Stimulated activated CD8-positive, alpha-beta memory T cell treated with anti-CD3 and anti-CD28 coated beads, Interleukin-2, amount 100 ng/mL, for 1 hour (primary cell): ENCODE data around the gene INO80.
A peak's percentile ranks its signal among the peaks of the same experiment; 100 is the strongest.
"Not testable (repeated sequence)": the region's sequence is repeated elsewhere in the genome, so short reads cannot be mapped to it uniquely, and the experiment has no call there.

Experiments used
- DNase-seq, 2 donors: peaks; one replicate each; pipeline ENCODE4 v3.0.0-alpha.2; 2020; ENCODE audit warnings: low read depth in 2 of 2

INO80 gene

DNA sequence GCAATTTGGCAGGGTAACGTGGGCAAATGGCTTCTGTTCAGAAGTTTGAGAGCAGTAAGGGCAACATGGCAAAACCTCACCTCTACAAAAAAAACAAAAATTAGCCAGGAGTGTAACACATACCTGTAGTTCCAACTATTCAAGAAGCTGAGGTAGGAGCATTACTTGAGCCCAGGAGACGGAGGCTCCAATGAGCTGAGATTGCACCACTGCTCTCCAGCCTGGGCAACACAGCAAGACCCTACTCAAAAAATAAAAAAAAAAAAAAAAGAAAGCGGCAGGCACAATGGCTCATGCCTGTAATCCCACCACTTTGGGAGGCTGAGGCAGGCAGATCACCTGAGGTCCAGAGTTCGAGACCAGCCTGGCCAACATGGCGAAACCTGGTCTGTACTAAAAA, 5.9 kb upstream of the INO80 start:
- no peak for DNase-seq

DNA sequence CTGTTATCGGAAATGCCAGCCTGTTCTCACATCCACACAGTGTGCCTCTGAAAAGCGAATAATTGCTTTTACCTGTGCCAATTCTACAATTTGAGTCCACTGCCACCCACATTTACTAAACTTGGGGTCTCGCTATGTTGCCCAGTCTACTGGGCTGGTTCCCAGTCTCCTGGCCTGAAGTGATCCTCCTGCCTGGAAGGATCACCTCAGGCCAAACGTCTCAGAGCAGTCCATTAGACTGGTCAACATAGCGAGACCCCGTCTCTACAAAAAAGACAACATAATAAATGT, 827 bp upstream of the INO80 start:
- DNase-seq: no peak

DNA sequence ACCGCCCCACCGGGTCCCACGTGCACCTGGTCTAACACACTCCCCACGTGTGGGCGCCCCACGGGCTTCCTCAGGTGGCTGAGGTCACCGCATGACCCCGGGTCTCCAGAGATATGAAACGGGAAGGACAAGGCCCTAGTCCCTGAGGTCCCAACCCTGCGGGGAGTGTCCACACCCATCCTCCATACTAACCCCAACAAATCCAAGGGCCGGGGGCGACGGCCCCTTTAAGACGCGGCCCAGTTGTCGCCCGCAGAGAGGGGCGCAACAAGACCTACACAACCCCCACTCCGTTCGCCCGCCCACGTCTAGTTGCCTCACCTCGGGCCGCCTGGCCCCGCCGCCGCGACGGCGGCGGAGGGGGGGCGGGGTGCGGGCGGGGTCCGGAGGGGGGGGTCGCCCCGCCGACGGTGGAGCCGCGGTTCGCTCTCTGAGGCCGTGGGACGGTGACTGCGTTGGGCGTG, 396 bp downstream of the INO80 start:
- no peak for DNase-seq

DNA sequence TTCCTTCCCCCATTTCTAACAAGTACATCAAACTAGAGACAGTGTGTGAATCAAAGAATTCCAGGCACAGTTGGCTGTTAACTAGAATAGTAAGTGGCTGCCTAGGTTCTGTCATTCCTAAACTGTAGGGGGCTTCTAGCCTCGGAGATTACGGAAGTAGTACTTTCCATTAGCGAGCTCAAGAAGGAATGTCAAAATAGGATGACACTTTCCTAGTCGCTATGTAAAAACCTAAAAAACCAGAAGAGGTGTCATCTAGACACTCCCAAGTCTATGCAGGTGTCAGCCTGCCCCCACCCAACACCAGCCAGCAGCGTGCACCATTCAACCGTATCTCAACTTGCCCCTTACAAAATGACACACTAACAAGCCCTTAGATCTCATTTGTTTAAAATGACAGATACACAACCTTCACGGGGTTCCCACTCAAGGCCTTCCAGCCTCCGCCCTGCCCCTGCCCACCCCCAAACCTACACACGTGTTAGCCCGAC, 874 bp downstream of the INO80 start:
- DNase-seq: peak; percentile 34 to 46

DNA sequence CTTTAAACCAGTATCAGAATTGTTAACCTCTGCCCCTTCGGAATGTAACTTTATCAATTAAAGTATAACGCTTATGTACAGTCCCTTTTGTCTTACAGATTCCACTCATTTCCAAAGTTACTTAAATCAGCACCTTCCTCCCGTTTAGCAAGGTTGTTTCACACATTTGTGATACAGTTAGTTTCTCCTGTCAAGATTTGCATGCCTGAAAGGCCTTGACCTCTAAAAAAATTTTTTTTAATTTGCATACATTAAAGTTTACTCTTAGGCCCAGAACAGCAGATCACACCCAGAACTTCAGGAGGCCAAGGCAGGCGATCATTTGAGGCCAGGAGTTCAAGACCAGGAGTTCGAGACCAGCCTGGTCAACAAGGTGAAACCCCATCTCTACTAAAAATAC, 9.1 kb downstream of the INO80 start:
- DNase-seq: no peak

DNA sequence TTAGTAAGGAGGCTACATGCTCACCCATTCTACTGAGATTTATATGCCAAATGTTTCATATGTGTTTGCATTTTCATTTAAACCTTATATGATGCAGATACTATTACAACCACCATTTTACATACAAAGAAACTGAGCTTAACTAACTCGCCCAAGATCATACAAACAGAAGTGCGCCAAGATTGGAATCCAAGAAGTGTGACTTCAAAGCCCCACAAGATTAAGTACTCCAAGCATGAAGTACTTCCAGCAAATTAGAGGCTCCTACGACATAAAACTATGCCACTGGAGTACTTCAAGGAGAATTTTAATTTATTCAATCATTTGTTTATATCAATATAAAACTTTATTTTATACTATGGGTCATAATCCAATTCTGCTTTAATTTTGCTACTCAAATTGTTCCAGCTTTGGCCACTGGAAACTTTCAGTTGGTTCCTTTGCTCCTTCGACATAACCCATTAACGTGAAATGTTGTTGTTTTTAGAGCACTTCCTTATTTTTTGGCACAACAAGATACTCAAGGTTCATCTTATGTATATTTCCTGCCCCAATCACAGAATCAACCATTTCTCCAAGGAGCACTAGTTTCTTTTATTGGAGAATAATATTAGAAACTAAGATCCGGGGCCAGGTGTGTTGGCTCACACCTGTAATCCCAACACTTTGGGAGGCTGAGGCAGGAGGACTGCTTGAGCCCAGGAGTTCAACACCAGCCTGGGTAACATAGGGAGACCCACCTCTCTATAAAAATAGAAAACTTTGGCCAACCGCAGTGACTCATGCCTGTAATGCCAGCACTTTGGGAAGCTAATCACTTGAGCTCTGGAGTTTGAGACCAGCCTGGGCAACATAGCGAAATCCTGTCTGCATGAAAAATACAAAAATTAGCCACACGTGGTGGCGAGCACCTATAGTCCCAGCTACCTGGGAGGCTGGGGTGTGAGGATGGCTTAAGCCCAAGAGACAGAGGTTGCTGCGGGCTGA, 10.4 kb downstream of the INO80 start:
- no peak for DNase-seq

DNA sequence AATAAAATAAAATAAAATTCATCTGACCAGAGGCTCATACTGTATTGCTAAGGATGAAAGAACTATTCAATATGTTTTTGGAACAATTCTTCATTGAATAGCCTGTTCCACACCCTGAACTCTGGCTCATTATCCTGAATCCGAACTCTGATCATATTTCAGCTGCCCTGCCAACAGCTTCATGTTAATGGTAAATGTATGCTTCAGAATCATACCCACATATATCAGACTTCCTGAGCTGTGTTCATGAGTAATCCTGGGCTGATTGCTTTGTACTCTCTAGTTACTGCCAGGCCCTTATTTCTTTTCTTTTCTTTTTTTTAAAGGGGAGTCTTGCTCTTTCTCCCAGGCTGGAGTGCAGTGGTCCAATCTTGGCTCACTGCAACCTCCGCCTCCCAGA, 11.8 kb downstream of the INO80 start:
- DNase-seq: no peak

DNA sequence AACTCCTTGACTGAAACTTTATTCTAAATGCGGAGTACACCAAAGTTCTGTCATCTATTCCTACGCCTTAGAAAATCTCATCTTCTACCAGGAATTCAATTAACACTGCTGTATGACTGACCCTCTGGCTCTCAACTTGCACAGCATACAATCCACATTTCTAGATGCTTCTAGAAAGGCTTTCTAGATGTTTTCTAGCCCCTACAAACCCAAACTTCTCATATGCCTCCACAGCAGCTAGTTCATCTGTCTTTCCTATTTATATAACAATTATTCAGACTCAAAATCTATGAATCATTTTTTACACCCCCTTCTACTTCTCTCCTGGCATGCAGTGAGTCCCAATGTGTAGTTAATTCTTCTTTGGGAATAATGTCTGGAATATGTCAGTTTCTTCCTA, 13.2 kb downstream of the INO80 start:
- DNase-seq: no peak

DNA sequence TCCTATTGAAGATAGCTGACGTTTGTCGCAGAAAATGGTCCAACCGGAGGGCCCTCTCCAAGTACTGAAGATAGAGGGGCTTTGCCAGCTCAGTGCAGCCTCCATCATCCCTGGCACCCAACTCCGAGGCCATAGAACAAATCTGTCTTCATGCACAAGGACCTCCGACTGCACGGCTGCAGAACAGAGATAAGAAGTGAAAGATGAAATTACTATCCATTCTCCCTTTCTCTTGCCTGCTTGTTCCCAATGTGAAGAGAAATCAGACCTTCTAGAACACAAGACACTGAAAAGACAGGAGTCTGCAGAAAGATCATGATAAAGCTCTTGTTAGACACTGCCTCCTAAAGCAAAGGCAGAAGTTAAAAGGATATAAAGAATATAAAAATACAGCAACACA, 19.9 kb downstream of the INO80 start:
- DNase-seq: no peak

DNA sequence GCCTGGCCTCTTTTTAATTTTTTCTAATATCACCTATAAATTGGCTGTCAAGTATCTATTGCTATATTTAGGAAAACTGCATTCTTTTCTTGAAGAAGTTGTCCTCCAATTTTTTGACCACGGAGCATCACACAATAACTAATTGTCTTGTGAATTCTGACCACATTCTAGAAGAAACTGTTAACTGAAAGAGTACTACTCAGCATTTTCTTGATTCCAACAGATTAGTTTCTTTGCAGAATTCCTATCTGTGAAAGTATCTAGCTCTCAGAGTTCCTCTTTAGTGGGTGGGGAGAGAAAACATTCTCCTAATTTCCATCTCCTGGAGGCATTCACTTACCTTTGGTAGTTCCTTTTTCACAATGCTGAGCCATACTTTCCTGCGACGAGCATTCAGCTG, 31.1 kb downstream of the INO80 start:
- DNase-seq: no peak

DNA sequence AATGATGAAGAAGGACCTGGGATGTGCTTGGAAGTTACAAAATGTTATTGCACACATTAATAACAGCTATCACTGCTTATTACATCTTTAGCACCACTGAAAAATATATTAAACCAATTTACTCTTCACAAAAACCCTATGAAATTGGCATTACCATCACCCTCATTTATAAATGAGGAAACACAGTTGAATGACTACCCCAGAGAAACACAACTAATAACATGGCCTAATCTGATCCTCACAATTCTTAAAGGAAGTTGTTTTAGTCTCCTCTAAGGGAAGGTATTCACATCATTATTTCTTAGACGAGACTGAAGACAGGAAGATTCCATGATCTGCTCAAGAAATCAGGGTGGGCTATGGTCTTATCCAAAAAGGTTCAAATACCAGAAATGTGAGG, 35.9 kb downstream of the INO80 start:
- no peak for DNase-seq

DNA sequence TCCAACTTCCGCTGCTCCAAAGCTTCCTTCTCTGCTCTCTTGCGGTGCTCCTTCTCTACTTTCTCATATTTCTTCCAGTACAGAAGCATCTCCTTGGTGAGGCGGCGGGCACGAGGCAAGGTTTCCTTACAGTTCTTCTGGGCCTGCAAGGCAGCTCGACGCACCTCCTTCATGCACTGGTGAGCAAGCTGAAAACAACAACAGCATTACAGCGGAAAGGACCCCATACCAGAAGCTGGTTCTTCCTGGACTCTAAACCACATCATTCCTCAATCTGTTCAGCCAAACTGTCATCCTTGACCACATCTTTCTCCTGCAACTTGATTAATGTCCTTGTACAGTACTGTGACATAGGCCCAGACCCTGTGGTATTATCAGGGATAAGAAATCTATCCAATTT, 36.4 kb downstream of the INO80 start:
- no peak for DNase-seq

DNA sequence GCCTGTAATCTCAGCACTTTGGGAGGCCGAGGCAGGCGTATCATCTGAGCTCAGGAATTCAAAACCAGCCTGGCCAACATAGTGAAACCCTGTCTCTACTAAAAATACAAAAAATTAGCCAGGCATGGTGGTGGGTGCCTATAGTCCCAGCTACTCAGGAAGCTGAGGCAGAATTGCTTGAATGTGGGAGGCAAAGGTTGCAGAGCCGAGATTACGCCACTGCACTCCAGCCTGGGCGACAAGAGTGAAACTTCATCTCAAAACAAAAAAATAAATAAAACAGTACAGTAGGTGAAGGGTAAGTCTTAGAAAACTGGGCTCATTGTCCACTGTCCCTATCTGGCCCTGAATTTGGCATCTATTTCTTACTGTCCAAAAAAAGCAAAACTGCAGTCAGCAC, 37.2 kb downstream of the INO80 start:
- DNase-seq: not testable (repeated sequence)

DNA sequence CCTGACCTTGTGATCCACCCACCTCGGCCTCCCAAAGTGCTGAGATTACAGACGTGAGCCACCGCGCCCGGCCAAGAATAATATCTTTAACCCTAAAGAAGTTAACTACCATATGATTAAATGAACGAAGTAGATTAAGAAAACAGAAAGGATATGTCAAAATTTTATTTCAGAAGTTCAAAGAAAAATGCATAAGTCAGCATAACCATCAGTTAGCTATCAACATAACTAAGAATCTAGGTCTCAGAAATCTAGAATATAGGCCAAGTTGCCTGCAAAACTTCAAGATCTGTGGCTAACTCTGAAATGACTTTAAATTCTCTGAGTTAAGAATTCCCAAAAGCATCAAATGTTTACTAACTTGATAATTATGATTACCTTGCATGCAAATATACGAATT, 38.0 kb downstream of the INO80 start:
- no peak for DNase-seq

DNA sequence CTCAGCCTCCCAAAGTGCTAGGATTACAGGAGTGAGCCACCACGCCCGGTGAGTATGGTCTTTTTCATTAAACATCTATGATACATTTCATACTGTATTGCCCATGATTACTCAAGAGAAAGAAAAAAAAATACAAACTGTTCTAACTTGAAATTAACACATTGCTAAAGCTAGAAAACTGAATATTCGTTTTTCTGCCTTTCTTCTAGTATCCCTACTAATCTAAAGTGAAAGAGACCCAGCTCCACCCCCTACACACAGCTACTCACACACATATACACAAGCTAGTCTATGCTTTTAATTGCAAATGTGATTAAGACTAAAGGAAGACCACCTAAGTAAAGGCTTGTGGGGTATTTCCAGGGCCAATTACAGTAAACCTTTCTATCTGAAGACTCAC, 43.1 kb downstream of the INO80 start:
- DNase-seq: no peak

DNA sequence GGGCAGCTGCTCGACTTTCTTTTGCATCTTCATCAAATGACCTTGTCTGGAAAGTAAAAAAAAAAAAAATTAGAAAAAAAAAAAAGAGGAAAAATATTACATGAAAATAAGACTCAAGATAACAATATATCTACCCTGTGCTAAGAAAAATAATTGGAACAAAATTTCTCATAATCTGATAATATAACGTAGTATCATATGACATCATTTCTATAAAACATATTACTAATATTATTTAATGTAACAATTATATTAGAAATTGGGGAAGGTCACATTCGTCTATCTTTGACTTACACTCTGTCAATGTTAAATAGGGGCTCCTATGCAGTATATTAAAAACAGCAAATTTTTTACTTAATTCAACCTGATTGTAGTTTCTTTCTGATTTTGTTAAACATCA, 44.1 kb downstream of the INO80 start:
- DNase-seq: no peak

DNA sequence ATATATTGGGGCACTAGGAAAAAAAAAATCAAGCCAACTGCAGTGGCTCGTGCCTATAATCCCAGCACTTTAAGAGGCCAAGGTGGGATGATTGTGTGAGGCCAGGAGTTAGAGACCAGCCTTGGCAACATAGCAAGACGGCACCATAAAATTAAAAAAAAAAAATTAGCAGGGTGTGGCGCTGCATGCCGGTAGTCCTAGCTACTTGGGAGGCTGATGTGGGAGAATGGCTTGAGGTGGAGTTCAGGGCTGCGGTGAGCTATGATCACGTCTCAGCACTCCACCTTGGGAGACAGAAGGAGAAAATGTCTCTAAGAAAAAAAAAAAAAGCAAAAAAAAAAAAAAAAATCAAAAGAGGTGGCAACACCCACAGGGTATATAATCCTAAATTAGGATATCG, 49.6 kb downstream of the INO80 start:
- DNase-seq: no peak

DNA sequence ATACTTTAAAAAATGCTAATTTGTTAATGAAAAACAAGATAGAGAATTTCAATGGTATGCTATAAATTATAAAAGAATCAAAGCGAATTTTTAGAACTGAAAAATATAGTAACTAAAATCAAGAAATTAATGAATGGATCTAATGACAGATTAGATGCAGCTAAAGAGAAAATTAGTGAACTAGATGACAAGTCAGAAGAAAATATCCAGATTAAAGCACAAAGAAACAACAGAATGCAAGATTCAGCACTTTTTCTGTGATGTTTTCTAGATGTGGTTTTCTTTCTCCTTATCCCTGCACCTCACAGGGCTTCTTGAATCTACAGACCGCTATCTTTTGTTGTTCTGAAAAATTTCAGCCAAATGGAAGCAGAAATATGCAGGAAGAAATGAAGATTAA, 54.4 kb downstream of the INO80 start:
- no peak for DNase-seq

DNA sequence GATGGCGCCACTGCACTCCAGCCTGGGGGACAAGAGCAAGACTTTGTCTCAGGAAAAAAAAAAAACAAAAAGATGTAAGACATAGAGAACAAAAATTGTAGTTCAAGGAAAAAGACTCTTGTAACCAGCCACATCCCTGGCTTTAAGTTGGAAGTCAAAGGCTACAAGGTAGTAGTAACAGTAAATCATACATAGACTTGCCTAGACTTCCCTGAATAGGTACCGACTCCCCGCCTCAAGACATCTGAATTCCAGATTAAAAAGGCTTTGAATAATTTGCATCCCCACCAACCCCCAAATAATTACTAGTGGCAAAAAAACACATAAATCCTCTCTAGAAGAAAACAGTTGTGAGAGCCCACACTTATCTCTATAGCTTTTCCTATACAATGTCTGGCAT, 55.6 kb downstream of the INO80 start:
- no peak for DNase-seq

DNA sequence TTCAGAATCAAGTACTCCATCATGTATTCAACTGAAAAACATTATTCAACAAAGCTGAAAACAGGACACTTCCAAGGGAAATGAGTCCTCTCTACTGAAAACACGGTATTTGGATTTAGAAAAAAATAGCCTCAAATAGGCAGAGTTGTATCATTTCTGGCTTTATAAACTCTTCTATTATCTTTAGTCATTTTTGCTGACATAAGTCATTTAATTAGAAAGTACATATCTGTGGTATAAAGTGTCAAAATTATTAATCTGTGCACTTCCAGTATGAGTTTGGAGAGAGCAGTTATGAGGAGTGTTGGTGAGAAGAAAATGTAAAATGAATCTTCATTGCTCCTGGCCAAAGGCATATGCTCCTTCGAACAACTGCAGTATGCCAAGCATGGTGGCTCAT, 59.3 kb downstream of the INO80 start:
- DNase-seq: no peak

DNA sequence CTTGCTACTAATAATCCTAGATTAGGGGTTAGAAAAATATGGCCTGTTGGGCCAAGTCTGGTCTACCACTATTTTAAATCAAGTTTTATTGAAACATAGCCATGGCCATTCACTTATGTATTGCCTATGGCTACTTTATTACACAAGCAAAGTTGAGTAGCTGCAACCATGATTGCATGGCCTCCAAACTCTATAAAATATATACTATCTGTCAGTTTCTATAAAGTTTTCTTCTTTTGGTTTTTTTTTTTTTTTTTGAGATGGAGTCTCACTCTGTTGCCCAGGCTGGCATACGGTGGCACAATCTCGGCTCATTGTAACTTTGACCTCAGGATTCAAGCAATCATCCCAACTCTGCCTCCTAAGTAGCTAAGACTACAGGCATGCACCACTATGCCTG, 60.4 kb downstream of the INO80 start:
- DNase-seq: no peak

DNA sequence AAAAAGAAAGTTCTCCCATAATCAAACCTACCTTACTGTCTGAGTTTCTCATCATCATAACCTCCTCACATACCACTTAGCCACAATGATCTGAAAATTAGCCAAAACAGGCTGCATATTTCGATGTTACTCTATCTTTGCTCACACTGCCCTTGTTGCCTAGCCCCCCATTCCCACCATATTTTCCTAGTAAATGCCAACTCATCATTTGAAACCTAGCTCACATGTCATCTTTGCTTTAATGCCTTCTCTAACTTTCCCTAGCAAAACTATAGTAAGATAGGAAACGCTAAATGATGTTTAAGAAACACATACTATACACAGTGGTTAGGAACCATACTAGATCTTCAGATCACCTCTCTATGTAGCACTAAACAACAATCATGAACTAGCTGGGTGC, 64.9 kb downstream of the INO80 start:
- no peak for DNase-seq

DNA sequence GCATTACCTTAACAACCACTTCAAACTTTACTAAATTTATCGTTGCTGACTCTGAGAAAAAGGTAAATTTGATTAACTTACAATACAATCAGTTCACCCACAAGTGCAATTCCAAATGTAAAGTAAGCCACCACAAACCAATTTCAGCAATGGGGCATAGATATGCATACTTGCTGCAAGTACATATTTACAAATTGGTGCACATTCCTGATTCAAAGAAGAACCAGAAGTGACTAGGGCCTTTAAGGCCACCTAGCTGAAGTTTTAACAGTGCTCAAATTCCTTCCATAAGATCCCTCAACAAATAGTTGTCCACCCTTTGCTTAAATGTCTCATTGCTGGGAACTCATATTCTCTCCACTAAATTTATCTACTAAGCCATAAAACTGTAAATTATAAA, 67.2 kb downstream of the INO80 start:
- no peak for DNase-seq

DNA sequence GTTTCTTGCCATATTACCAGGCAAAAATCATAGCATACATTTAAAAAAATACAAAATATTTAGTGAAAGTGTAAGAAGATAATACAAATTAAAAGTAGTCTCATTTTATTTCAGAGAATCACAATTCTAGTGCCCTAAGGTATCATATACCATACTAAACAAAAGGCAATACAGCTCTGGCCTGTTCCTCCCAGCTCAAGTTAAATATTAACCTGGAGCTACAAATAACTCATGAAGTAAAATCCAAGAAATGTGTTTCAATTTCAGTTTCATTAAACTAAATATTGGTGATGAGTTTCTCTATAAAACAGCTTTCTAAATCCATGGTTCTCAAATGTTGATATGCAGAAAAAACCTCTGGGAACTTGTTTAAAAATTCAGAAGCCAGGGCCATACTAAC, 67.7 kb downstream of the INO80 start:
- no peak for DNase-seq
